SK-N-SH (cell line): Measurements from ENCODE around the gene NEUROG2. TPM values are rescaled to one million over a fixed set of nuclear protein-coding genes. Genes with fewer than 3 reads are reported as not detected.

Experiments
- CTCF ChIA-PET: fragments of 300-600, 350-600 bp; formaldehyde crosslinking; extraction: SDS; loops from one replicate; lab custom pipeline; 2021; lab: Yijun Ruan, JAX
- POLR2A ChIA-PET: fragments of 350-600 bp; sonication (Branson Sonifier 250); formaldehyde crosslinking; extraction: SDS; loops from one replicate; lab custom pipeline; 2020; ENCODE audit warnings: antibody characterized with exemption, inconsistent platforms; lab: Yijun Ruan, JAX
- DNase-seq: peaks from one replicate; pipeline ENCODE4 v3.0.0; 2012
- H2AFZ ChIP-seq: fragments of 200-600 bp; sonication (generic); 2 replicates; pipeline ENCODE4 v1.8.1; 2016; ENCODE audit warnings: antibody characterized with exemption, mild to moderate bottlenecking, low read depth
- H3F3A ChIP-seq: fragments of 200-600 bp; sonication (generic); replicated peaks from 2 replicates; pipeline ENCODE3; 2016; ENCODE audit warnings: antibody characterized with exemption, mild to moderate bottlenecking; ENCODE audit not compliant: insufficient read depth
- H3K27ac ChIP-seq, 2 experiments: fragments of 200-500 bp in 1 of 2; fragments of 200-600 bp in 1 of 2; sonication (Bioruptor generic) in 1 of 2; sonication (generic), shearing (Covaris generic) in 1 of 2; 2 replicates each; pipeline versions ENCODE4 v1.5.1 to v1.6.1; 2014 to 2016; ENCODE audit warnings: low read depth in 2 of 2, inconsistent platforms in 1 of 2, low read length in 1 of 2, mild to moderate bottlenecking in 1 of 2, mixed read lengths in 1 of 2
- H3K27me3 ChIP-seq: fragments of 200-600 bp; sonication (generic), shearing (Covaris generic); 2 replicates; pipeline ENCODE4 v1.6.1; 2016; ENCODE audit warnings: mixed run types; ENCODE audit not compliant: insufficient read depth
- H3K36me3 ChIP-seq, 2 experiments: fragments of 200-500 bp in 1 of 2; fragments of 200-600 bp in 1 of 2; sonication (Bioruptor generic) in 1 of 2; sonication (generic) in 1 of 2; replicated peaks in 1 of 2; 2 replicates each; pipeline versions ENCODE3 to v1.5.1; 2014 to 2016; ENCODE audit warnings: low read length in 1 of 2, mild to moderate bottlenecking in 1 of 2; ENCODE audit not compliant: insufficient read depth in 2 of 2, control insufficient read depth in 1 of 2
- H3K4me1 ChIP-seq, 2 experiments: fragments of 200-500 bp in 1 of 2; fragments of 200-600 bp in 1 of 2; sonication (Bioruptor generic) in 1 of 2; sonication (generic), shearing (Covaris generic) in 1 of 2; 2 replicates each; pipeline versions ENCODE4 v1.5.1 to v1.6.1; 2014 to 2016; ENCODE audit warnings: low read depth in 1 of 2, low read length in 1 of 2, mixed run types in 1 of 2; ENCODE audit not compliant: insufficient read depth in 2 of 2, control insufficient read depth in 1 of 2
- H3K4me2 ChIP-seq: fragments of 200-600 bp; sonication (generic), shearing (Covaris generic); 2 replicates; pipeline ENCODE4 v1.6.1; 2017; ENCODE audit warnings: mixed run types
- H3K4me3 ChIP-seq, 2 experiments: fragments of 200-500 bp in 1 of 2; fragments of 200-600 bp in 1 of 2; sonication (Bioruptor generic) in 1 of 2; sonication (generic), shearing (Covaris generic) in 1 of 2; 2 replicates each; pipeline versions ENCODE4 v1.5.1 to v1.8.1; 2014 to 2016; ENCODE audit warnings: low read depth in 2 of 2, inconsistent platforms in 1 of 2, low read length in 1 of 2, mild to moderate bottlenecking in 1 of 2, mixed read lengths in 1 of 2, moderate library complexity in 1 of 2
- H3K79me2 ChIP-seq: fragments of 200-600 bp; sonication (generic); 2 replicates; pipeline ENCODE4 v1.8.1; 2017; ENCODE audit warnings: mild to moderate bottlenecking; ENCODE audit not compliant: insufficient read depth
- H3K9ac ChIP-seq: fragments of 200-600 bp; sonication (generic); 2 replicates; pipeline ENCODE4 v1.6.1; 2017; ENCODE audit warnings: mixed run types
- H3K9me2 ChIP-seq: fragments of 200-600 bp; sonication (generic); 2 replicates; pipeline ENCODE4 v1.6.1; 2017; ENCODE audit warnings: mixed run types
- H3K9me3 ChIP-seq: fragments of 200-600 bp; sonication (generic); 2 replicates; pipeline ENCODE4 v1.6.1; 2017; ENCODE audit warnings: mixed run types, mild to moderate bottlenecking, moderate library complexity
- H4K20me1 ChIP-seq: fragments of 200-600 bp; sonication (generic); 2 replicates; pipeline ENCODE4 v1.6.1; 2017; ENCODE audit warnings: mild to moderate bottlenecking, mixed run types; ENCODE audit not compliant: insufficient read depth
- ELF1 ChIP-seq: IDR thresholded peaks from 2 replicates; pipeline ENCODE4 v1.4.0; 2012
- EP300 ChIP-seq, 2 experiments: IDR thresholded peaks; 2 replicates each; pipeline versions ENCODE4 v1.4.0 to v1.6.1; 2012; ENCODE audit warnings: borderline replicate concordance in 1 of 2, low read depth in 1 of 2, low read length in 1 of 2
- EZH2phosphoT487 ChIP-seq: fragments of 200-600 bp; sonication (generic); IDR thresholded peaks from 2 replicates; pipeline ENCODE4 v1.6.1; 2017; ENCODE audit warnings: low read depth, mixed run types, mild to moderate bottlenecking, antibody characterized with exemption, moderate library complexity, borderline replicate concordance
- GABPA ChIP-seq: IDR thresholded peaks from 2 replicates; pipeline ENCODE4 v1.4.0; 2012; ENCODE audit warnings: low read depth, mild to moderate bottlenecking
- GATA2 ChIP-seq: sonication (generic); formaldehyde crosslinking; IDR thresholded peaks from 2 replicates; pipeline ENCODE4 v1.5.0; 2020; ENCODE audit warnings: mild to moderate bottlenecking, missing genetic modification reagents
- JUND ChIP-seq: IDR thresholded peaks from 2 replicates; pipeline ENCODE4 v1.4.0; 2012
- MEF2A ChIP-seq: IDR thresholded peaks from 2 replicates; pipeline ENCODE4 v1.4.0; 2012; ENCODE audit warnings: low read depth, borderline replicate concordance
- MXI1 ChIP-seq: IDR thresholded peaks from 2 replicates; pipeline ENCODE4 v1.6.1; 2012; ENCODE audit warnings: mild to moderate bottlenecking, low read depth, low read length, improper control_type of control experiment
- NFIC ChIP-seq: IDR thresholded peaks from 2 replicates; pipeline ENCODE4 v1.4.0; 2012; ENCODE audit warnings: borderline replicate concordance
- POLR2AphosphoS5 ChIP-seq: IDR thresholded peaks from 2 replicates; pipeline ENCODE4 v1.6.1; 2012; ENCODE audit warnings: low read depth, low read length
- RAD21 ChIP-seq: IDR thresholded peaks from 2 replicates; pipeline ENCODE4 v1.6.1; 2012; ENCODE audit warnings: mild to moderate bottlenecking, low read length
- RCOR1 ChIP-seq: fragments of 150-350 bp; IDR thresholded peaks from 2 replicates; pipeline ENCODE4 v1.6.1; 2017; ENCODE audit warnings: antibody characterized with exemption, low read length
- RFX5 ChIP-seq: IDR thresholded peaks from 2 replicates; pipeline ENCODE4 v1.6.1; 2012; ENCODE audit warnings: mild to moderate bottlenecking, improper control_type of control experiment, low read length
- YY1 ChIP-seq: IDR thresholded peaks from 2 replicates; pipeline ENCODE4 v1.4.0; 2012; ENCODE audit warnings: low read depth, mild to moderate bottlenecking
- WGBS: methylation state at CpG from one replicate; pipeline ENCODE4 v1.1.6; 2017; ENCODE audit warnings: low lambda C conversion rate; 5-methylcytosine and 5-hydroxymethylcytosine counted together
- polyA plus RNA-seq, 3 experiments: library from polyadenylated mRNA; depleted of rRNA; stranded (reverse); fragments of >200 nt; gene quantifications; 2 replicates each; pipeline ENCODE4 v1.2.3, GENCODE V29; 2012
- TF ChIP-seq, protein P1 (sequence below): IDR thresholded peaks from 2 replicates; pipeline ENCODE4 v1.4.0; 2012; ENCODE audit warnings: low read depth, borderline replicate concordance
- TF ChIP-seq, protein P2 (sequence below): fragments of 150-350 bp; IDR thresholded peaks from 2 replicates; pipeline ENCODE4 v1.6.1; 2017; ENCODE audit warnings: antibody characterized with exemption, low read length, low read depth, borderline replicate concordance

Gene NEUROG2
- polyA plus RNA-seq, 1 of the 3 experiments (the other 2 are of a cell fraction): not detected

DNA sequence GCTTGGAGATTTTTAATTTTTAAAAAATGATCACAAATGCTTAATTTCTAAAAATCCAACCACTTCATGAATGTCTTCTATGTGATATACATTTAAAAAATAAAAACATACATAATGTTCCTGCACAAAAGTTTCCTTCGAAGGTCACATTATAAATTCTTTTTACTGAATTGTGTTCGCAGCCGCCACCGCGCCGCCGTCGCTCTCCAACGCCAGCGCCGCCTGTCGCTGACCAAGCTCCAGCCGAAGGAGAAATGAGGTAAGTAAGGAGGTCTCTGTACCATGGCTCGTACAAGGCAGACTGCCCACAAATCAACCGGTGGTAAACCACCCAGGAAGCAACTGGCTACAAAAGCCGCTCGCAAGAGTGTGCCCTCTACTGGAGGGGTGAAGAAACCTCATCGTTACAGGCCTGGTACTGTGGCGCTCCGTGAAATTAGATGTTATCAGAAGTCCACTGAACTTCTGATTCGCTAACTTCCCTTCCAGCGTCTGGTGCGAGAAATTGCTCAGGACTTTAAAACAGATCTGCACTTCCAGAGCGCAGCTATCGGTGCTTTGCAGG is 48.8 kb upstream of the NEUROG2 start (continued):
- TF ChIP-seq, protein P1, sequence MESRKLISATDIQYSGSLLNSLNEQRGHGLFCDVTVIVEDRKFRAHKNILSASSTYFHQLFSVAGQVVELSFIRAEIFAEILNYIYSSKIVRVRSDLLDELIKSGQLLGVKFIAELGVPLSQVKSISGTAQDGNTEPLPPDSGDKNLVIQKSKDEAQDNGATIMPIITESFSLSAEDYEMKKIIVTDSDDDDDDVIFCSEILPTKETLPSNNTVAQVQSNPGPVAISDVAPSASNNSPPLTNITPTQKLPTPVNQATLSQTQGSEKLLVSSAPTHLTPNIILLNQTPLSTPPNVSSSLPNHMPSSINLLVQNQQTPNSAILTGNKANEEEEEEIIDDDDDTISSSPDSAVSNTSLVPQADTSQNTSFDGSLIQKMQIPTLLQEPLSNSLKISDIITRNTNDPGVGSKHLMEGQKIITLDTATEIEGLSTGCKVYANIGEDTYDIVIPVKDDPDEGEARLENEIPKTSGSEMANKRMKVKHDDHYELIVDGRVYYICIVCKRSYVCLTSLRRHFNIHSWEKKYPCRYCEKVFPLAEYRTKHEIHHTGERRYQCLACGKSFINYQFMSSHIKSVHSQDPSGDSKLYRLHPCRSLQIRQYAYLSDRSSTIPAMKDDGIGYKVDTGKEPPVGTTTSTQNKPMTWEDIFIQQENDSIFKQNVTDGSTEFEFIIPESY: no peak
- TF ChIP-seq YY1 (no peak), RAD21 (no peak), RFX5 (no peak), MXI1 (no peak), ELF1 (no peak)

DNA sequence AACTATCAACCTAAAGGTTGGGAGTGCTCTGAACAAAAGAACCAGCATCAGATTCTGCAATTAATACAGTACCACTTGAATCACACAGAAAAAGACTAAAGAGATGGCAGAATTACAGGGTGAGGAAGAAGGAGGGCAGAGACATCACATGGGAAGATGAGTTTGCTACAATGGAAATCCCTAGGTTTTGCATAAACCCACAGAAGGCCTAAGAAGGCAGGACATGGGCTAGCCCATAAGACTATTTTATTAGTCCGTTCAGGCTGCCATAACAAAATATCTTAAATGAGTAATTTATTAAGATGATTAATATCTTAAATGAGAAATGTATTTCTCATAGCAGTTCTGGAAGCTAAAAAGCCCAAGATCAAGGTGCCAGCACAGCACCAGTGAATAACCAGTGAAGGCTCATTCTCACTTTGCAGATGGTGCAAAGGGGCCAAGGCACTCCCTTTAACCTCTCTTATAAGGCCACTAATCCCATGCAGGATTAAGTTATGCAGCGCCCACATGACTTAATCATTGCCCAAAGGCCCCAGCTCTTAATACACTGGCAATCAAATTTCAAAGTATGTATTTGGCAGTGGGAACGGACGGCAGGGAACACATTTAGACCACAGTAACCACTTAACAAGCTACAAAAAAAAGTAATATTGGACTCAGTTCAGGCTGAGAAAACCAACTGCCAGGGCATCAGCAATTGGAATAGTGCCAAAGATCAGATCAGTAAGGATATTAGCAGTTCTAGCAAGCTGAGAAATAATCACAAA is 47.6 kb upstream of the NEUROG2 start:
- H3K4me2 ChIP-seq: no peak overlapping the region
- ChIA-PET POLR2A (interaction anchor here (0.6 kb wide), 1 partner anchor 1159 kb away, joined by 3 read pairs; no protein-coding TSS in a partner anchor), CTCF (interaction anchor here (1.0 to 1.7 kb wide), 3 partner anchors 42 to 202 kb away, joined by 3 to 4 read pairs (median 3); no protein-coding TSS in a partner anchor)
- H3K27me3 ChIP-seq: no peaks in the 10 kb centered on the region
- H3K9me2 ChIP-seq: no peaks in the 10 kb centered on the region
- no peak overlapping the region for H2AFZ ChIP-seq
- peaks cover 0 to 8% of the 10 kb centered on the region in 2 experiments; a peak in 2 of 4 replicates for H3K4me1 ChIP-seq
- no peak overlapping the region for H3K9ac ChIP-seq
- no peak overlapping the region; a peak in 1 of 4 replicates for H3K4me3 ChIP-seq
- H3F3A ChIP-seq: peaks cover 1% of the 10 kb centered on the region
- peaks cover 0 to 3% of the 10 kb centered on the region in 2 experiments for H3K36me3 ChIP-seq
- no peaks in the 10 kb centered on the region for H4K20me1 ChIP-seq
- WGBS: 73% methylated on average over 4 of the region's 4 CpGs
- no peaks in the 10 kb centered on the region for H3K9me3 ChIP-seq
- TF ChIP-seq EP300 (IDR thresholded peaks at IDR 0.05; ENCODE audit: borderline replicate concordance in 1 of 2, low read depth in 1 of 2, low read length in 1 of 2) (peak in 1 of 2 experiments; percentile 79; a peak in 2 of 4 replicates), GATA2 (CRISPR knock-in tag) (peak; percentile 60), RCOR1 (peak; percentile 85), POLR2AphosphoS5 (no peak), NFIC (peak; percentile 22; the same call in 1 of the 2 replicates), JUND (no peak), RAD21 (no peak), MEF2A (no peak), GABPA (no peak), EZH2phosphoT487 (no peak)
- TF ChIP-seq, protein P2, sequence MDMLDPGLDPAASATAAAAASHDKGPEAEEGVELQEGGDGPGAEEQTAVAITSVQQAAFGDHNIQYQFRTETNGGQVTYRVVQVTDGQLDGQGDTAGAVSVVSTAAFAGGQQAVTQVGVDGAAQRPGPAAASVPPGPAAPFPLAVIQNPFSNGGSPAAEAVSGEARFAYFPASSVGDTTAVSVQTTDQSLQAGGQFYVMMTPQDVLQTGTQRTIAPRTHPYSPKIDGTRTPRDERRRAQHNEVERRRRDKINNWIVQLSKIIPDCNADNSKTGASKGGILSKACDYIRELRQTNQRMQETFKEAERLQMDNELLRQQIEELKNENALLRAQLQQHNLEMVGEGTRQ: no peak; the same call in 1 of the 2 replicates
- H3K27ac ChIP-seq: peak overlapping the region in 1 of 2 experiments; percentile 88; a peak in 2 of 4 replicates
- DNase-seq: peak; percentile 70
- H3K79me2 ChIP-seq: no peaks in the 10 kb centered on the region
